NT2/D1 (cell line): Measurements from ENCODE around the gene CLEC16A.

Source experiments
- SUZ12 ChIP-seq: IDR thresholded peaks from 2 replicates; pipeline ENCODE4 v1.6.1; 2011; ENCODE audit not compliant: insufficient read length, insufficient read depth; ENCODE audit errors: extremely low read depth
- YY1 ChIP-seq: IDR thresholded peaks from 2 replicates; pipeline ENCODE4 v1.6.1; 2011; ENCODE audit not compliant: insufficient read length, insufficient read depth
- ZNF274 ChIP-seq: IDR thresholded peaks from 2 replicates; pipeline ENCODE4 v1.6.1; 2011; ENCODE audit warnings: mild to moderate bottlenecking, low read depth, low read length

GRCh38 chr16:10949424-10949970, 5.1 kb downstream of the CLEC16A start:
- TF ChIP-seq YY1 (no peak), ZNF274 (no peak), SUZ12 (no peak)
